ENCODE measurements around the gene ITGB7. TPM values are rescaled to one million over a fixed set of nuclear protein-coding genes. Genes with fewer than 3 reads are reported as not detected.

Gene ITGB7
- total RNA-seq, 1 experiment from 2014 or later: 0.98 TPM

DNA sequence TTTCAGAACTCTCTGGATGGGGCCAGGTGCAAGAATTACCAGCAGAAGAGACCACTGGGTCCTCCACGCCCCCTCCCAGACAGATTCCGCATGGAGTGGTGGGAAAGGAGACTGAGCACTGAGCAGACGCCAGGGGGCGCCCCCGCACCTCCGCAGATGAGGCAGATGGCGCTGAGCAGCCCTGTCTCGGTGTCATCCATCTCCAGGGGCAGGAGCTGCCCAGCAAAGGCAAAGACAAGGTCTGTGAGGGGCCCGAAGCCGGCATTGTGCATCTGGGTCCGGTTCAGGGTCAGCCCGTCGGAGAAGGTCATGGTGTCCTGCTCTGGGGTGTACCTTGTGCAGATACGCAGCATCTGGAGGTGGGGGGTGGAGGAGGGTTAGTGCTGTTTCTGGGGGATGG, 6.3 kb upstream of the ITGB7 start:
- Histone ChIP-seq H3K27ac (ENCODE audit: low read length) (no peak overlapping the region; the same call in 1 of the 2 replicates), H3K9me3 (ENCODE audit: control insufficient read depth, insufficient read depth, low read depth, low read length) (no peaks in the 10 kb centered on the region), H3K27me3 (ENCODE audit: control insufficient read depth, insufficient read depth, low read length) (no peaks in the 10 kb centered on the region), H3K4me1 (ENCODE audit: control insufficient read depth, insufficient read depth, low read length) (peaks cover 30% of the 10 kb centered on the region), H3K4me3 (ENCODE audit: low read depth in 2 of 2, low read length in 2 of 2) (no peak overlapping the region), H3K36me3 (ENCODE audit: control insufficient read depth, insufficient read depth, low read length) (no peaks in the 10 kb centered on the region; the same call in 1 of the 2 replicates)
- TF ChIP-seq SIN3A (IDR thresholded peaks at IDR 0.05; ENCODE audit: borderline replicate concordance, insufficient read depth, low read depth, low read length) (no peak), POLR2AphosphoS5 (IDR thresholded peaks at IDR 0.05; ENCODE audit: low read depth, low read length) (no peak)
- TF ChIP-seq, protein P1, sequence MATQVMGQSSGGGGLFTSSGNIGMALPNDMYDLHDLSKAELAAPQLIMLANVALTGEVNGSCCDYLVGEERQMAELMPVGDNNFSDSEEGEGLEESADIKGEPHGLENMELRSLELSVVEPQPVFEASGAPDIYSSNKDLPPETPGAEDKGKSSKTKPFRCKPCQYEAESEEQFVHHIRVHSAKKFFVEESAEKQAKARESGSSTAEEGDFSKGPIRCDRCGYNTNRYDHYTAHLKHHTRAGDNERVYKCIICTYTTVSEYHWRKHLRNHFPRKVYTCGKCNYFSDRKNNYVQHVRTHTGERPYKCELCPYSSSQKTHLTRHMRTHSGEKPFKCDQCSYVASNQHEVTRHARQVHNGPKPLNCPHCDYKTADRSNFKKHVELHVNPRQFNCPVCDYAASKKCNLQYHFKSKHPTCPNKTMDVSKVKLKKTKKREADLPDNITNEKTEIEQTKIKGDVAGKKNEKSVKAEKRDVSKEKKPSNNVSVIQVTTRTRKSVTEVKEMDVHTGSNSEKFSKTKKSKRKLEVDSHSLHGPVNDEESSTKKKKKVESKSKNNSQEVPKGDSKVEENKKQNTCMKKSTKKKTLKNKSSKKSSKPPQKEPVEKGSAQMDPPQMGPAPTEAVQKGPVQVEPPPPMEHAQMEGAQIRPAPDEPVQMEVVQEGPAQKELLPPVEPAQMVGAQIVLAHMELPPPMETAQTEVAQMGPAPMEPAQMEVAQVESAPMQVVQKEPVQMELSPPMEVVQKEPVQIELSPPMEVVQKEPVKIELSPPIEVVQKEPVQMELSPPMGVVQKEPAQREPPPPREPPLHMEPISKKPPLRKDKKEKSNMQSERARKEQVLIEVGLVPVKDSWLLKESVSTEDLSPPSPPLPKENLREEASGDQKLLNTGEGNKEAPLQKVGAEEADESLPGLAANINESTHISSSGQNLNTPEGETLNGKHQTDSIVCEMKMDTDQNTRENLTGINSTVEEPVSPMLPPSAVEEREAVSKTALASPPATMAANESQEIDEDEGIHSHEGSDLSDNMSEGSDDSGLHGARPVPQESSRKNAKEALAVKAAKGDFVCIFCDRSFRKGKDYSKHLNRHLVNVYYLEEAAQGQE (IDR thresholded peaks at IDR 0.05; ENCODE audit: insufficient read depth in 1 of 2, low read depth in 2 of 2, low read length in 1 of 2): 0 out of 4 replicates have a peak, but pooled peaks of 1 of the 2 experiments have one; percentile 15
- TF ChIP-seq, protein P2, sequence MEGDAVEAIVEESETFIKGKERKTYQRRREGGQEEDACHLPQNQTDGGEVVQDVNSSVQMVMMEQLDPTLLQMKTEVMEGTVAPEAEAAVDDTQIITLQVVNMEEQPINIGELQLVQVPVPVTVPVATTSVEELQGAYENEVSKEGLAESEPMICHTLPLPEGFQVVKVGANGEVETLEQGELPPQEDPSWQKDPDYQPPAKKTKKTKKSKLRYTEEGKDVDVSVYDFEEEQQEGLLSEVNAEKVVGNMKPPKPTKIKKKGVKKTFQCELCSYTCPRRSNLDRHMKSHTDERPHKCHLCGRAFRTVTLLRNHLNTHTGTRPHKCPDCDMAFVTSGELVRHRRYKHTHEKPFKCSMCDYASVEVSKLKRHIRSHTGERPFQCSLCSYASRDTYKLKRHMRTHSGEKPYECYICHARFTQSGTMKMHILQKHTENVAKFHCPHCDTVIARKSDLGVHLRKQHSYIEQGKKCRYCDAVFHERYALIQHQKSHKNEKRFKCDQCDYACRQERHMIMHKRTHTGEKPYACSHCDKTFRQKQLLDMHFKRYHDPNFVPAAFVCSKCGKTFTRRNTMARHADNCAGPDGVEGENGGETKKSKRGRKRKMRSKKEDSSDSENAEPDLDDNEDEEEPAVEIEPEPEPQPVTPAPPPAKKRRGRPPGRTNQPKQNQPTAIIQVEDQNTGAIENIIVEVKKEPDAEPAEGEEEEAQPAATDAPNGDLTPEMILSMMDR (IDR thresholded peaks at IDR 0.05): peak; percentile 98
- in situ Hi-C loops (cut with HindIII; ENCODE audit: low pct_unique_long_range_greater_than_20kb, low sequenced_read_pairs): no loop called here
- ChIA-PET CTCF (interaction anchor here (0.6 to 2.7 kb wide), 13 partner anchors 22 to 132 kb away, joined by 3 to 13 read pairs (median 4); partner anchors contain the start of genes AAAS, ESPL1 and PFDN5), POLR2A (no interaction called here)
- intact Hi-C loops (cut with micrococcal nuclease; ENCODE audit: unreplicated experiment): loop anchor here (1.0 kb wide), 1 partner anchor 74 kb away; no protein-coding TSS in a partner anchor
- DNase-seq (ENCODE audit: low read depth, low spot score) (no peak), ATAC-seq (peak; percentile 89)
- no TSS peak for BruUV-seq (replicated peaks)

DNA sequence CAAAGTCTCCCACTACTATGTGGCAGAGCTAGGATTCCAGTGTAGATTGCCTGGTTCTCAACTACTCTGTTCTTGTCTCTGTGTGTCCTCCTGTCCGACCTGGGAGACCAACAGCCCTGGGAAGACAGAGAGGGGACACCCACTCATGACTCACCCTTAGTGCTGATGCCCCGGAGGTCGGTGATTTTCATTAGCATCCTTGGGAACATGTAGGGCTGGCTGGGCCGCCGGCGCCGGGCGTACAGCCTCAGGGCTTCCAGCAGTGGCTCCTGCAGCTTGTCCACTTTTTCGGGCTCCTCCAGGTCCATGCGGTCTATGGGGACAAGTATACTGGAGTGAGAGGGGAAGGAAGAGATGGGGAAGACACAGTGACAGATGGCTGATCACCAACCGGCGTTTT, 5.9 kb upstream of the ITGB7 start:
- BruUV-seq (replicated peaks): no TSS peak
- TF ChIP-seq, protein P2 (IDR thresholded peaks at IDR 0.05): no peak
- TF ChIP-seq, protein P1 (IDR thresholded peaks at IDR 0.05; ENCODE audit: insufficient read depth in 1 of 2, low read depth in 2 of 2, low read length in 1 of 2): no peak
- TF ChIP-seq POLR2AphosphoS5 (IDR thresholded peaks at IDR 0.05; ENCODE audit: low read depth, low read length) (no peak), TCF7L2 (IDR thresholded peaks at IDR 0.05; ENCODE audit: low read depth, low read length) (no peak), SIN3A (IDR thresholded peaks at IDR 0.05; ENCODE audit: borderline replicate concordance, insufficient read depth, low read depth, low read length) (no peak)

More for the DNA sequence above, 5.9 kb upstream of the ITGB7 start:
- intact Hi-C loops (cut with micrococcal nuclease; ENCODE audit: unreplicated experiment): loop anchor here (1.0 kb wide), 1 partner anchor 74 kb away; no protein-coding TSS in a partner anchor
- Histone ChIP-seq H3K36me3 (ENCODE audit: control insufficient read depth, insufficient read depth, low read length) (no peaks in the 10 kb centered on the region; the same call in 1 of the 2 replicates), H3K4me3 (ENCODE audit: low read depth in 2 of 2, low read length in 2 of 2) (no peak overlapping the region), H3K4me1 (ENCODE audit: control insufficient read depth, insufficient read depth, low read length) (peaks cover 25% of the 10 kb centered on the region), H3K27me3 (ENCODE audit: control insufficient read depth, insufficient read depth, low read length) (no peaks in the 10 kb centered on the region), H3K27ac (ENCODE audit: low read length) (no peak overlapping the region), H3K9me3 (ENCODE audit: control insufficient read depth, insufficient read depth, low read depth, low read length) (no peaks in the 10 kb centered on the region)
- CTCF ChIA-PET: interaction anchor here (1.0 to 2.7 kb wide), 6 partner anchors 16 to 93 kb away, joined by 3 to 13 read pairs (median 4); a partner anchor contains a TSS
- peak; percentile 8 for ATAC-seq
- in situ Hi-C loops (cut with HindIII; ENCODE audit: low pct_unique_long_range_greater_than_20kb, low sequenced_read_pairs): no loop called here
- DNase-seq (ENCODE audit: low read depth, low spot score): no peak
- POLR2A ChIA-PET: no interaction called here

Measured in Panc1 (cell line).